Stimulated activated naive B cell treated with anti-CD40 and anti-IgM and Interleukin-4, amounts not matched to agents 10 μg/mL and 1 μg/mL and 100 μg/mL, for 72 hours (primary cell): ENCODE results near the gene KCNQ1OT1.

Experiments used
- ATAC-seq, 2 donors: fragments of 150-1000 bp; cut with Tn5 transposase; replicated peaks; 2 replicates each; pipeline ENCODE4 v1.10.0; 2021; ENCODE audit warnings: moderate library complexity in 1 of 2
- DNase-seq: peaks from one replicate; pipeline ENCODE4 v3.0.0; 2021
- H3K27ac Mint-ChIP-seq: one replicate; pipeline ENCODE4 v1.8.0; 2022; ENCODE audit warnings: mild to moderate bottlenecking, mixed read lengths
- H3K27me3 Mint-ChIP-seq, 2 donors: one replicate each; pipeline ENCODE4 v1.8.0; 2022; ENCODE audit warnings: mixed read lengths in 2 of 2
- H3K36me3 Mint-ChIP-seq, 2 donors: one replicate each; pipeline ENCODE4 v1.8.0; 2022; ENCODE audit warnings: mixed read lengths in 2 of 2, mild to moderate bottlenecking in 1 of 2
- H3K4me1 Mint-ChIP-seq, 2 donors: one replicate each; pipeline ENCODE4 v1.8.0; 2022; ENCODE audit warnings: mixed read lengths in 2 of 2, mild to moderate bottlenecking in 1 of 2
- H3K4me3 Mint-ChIP-seq, 2 donors: one replicate each; pipeline ENCODE4 v1.8.0; 2022; ENCODE audit warnings: mild to moderate bottlenecking in 2 of 2, mixed read lengths in 2 of 2, moderate library complexity in 1 of 2
- H3K9me3 Mint-ChIP-seq, 2 donors: one replicate each; pipeline ENCODE4 v1.8.0; 2022; ENCODE audit warnings: mixed read lengths in 2 of 2, mild to moderate bottlenecking in 1 of 2

KCNQ1OT1 gene

DNA sequence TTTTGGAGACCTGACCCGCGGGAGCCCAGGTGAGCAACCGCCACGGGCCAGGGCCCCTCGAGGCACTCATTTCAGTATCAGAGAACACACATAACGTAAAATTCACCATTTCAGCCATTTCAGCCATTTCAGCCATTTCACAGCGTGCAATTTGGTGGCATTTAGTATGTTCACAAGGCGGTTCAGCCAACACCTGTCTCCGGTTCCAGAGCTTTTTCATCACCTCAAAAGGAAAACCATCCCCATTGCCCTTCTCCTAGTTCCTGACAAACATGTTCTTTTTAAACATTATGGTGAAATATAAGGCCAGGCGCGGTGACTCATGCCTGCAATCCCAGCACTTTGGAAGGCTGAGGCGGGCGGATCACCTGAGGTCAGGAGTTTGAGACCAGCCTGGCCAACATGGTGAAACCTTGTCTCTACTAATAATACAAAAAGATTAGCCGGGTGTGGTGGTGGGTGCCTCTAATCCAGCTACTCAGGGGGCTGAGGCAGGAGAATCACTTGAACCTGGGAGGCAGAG is 135.7 kb downstream of the KCNQ1OT1 start:
- Mint-ChIP-seq H3K4me1 (peaks cover 9% of the 10 kb centered on the region in 2 donors), H3K4me3 (no peak overlapping the region), H3K27me3 (no peaks in the 10 kb centered on the region), H3K36me3 (peaks cover 2 to 5% of the 10 kb centered on the region in 2 donors), H3K9me3 (no peaks in the 10 kb centered on the region), H3K27ac (no peak overlapping the region)
- ATAC-seq (no peak), DNase-seq (no peak)

DNA sequence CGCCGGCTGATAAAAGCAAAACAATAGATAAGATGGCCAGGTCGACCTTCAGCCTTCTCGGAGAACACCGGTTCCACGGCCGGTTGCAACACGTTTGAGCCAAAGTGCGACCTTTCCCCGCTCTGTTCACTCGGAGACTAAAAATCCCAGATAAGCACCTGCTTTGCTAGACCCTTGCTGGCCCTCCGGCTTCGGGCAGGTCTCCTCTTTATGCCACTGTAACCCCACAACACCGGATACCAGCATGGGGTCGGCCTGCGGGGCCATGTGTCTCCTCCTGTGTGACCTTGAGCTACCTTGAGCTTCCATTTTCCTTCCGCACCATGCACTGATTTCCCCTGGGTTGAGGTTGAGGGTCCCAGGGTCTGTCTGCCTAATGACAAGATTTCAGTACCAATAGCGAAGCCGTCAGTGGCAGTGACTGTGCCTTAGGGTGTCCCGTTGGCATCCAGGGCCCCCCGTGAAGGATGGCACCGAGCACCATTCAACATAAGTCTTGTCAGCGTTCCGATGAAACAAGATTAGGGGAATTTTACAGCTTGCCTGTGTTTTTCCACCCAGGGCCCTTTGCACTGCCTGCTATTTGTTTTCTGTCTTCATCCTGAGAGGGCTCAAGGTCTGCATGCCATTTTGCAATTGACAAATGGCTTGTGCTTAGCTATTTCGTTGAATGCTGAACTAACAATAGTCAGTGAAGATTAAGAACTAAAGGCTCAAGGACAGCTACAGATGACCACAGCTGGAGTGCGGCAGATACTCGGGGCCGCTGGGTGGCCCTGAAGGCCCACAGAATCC is 136.4 kb downstream of the KCNQ1OT1 start:
- ATAC-seq (no peak), DNase-seq (no peak)
- Mint-ChIP-seq H3K27ac (no peak overlapping the region), H3K4me1 (peaks cover 10 to 12% of the 10 kb centered on the region in 2 donors), H3K4me3 (no peak overlapping the region), H3K9me3 (no peaks in the 10 kb centered on the region), H3K27me3 (no peaks in the 10 kb centered on the region), H3K36me3 (peaks cover 2 to 5% of the 10 kb centered on the region in 2 donors)

DNA sequence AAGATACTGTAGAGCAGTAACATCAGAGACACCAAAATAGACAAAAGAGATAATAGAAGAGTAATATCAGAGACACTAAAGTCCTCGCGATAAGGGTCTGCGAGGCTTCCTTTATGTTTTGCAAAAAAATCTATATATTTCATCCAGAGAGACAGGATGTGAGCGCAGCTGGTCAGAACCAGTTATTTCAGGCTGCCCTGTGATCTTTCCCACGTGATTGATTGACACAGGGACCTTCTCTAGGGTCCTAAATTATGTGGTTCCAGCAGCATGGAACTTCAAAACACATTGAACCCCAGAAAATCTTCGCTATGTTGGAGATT is 136.9 kb downstream of the KCNQ1OT1 start:
- no peaks in the 10 kb centered on the region for H3K9me3 Mint-ChIP-seq
- no peak overlapping the region for H3K4me3 Mint-ChIP-seq
- H3K27me3 Mint-ChIP-seq, result no peaks in the 10 kb centered on the region
- DNase-seq, result no peak
- ATAC-seq, result no peak
- peaks cover 2 to 5% of the 10 kb centered on the region in 2 donors for H3K36me3 Mint-ChIP-seq
- H3K4me1 Mint-ChIP-seq, result peaks cover 10 to 15% of the 10 kb centered on the region in 2 donors
- H3K27ac Mint-ChIP-seq, result no peak overlapping the region

DNA sequence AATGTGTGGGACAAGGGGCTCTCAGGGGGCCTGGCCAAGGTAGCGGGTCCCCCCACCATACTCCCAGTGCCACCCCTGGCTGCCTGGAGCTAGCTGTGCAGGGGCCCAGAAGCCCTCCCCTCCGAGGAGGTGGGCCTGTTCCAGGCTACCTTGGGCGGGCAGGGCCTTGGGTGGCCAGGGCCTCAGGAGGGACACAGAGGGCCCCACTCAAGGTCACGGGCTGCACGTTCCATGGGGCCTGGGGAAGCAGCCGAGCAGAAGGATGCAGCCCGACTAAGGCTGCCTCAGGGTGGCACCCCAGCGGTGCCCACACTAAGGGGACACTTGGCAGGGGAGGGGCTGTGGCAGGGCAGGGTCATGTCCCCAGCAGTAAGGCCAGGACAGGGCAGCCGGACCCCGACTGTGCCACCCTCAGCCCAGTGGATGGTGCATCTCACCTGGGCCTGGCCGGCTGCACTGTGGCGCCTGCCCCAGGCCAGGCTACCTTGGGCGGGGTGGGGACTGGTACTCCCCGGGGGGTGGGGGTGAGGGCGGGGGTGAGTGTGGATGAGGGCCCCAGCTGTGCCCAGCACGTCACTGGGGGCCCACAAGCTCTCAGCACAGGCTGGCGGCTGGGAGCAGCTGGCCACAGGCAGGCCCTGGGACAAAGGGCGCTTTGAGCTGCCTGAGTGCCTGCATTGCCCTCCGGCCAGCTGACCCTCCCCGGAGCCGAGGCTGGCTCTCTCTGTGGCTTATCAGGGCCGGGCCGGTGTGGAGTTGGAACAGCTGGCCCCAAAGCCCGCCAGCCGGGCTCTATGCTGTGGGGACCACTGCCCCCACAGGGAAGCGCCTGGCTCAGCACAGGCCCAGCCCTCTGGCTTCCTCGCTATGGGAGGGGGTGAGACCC is 137.9 kb downstream of the KCNQ1OT1 start:
- Mint-ChIP-seq H3K4me3 (no peak overlapping the region), H3K36me3 (peaks cover 2 to 5% of the 10 kb centered on the region in 2 donors), H3K4me1 (peaks cover 10 to 15% of the 10 kb centered on the region in 2 donors), H3K27me3 (no peaks in the 10 kb centered on the region), H3K27ac (no peak overlapping the region), H3K9me3 (no peaks in the 10 kb centered on the region)
- ATAC-seq (no peak), DNase-seq (no peak)

DNA sequence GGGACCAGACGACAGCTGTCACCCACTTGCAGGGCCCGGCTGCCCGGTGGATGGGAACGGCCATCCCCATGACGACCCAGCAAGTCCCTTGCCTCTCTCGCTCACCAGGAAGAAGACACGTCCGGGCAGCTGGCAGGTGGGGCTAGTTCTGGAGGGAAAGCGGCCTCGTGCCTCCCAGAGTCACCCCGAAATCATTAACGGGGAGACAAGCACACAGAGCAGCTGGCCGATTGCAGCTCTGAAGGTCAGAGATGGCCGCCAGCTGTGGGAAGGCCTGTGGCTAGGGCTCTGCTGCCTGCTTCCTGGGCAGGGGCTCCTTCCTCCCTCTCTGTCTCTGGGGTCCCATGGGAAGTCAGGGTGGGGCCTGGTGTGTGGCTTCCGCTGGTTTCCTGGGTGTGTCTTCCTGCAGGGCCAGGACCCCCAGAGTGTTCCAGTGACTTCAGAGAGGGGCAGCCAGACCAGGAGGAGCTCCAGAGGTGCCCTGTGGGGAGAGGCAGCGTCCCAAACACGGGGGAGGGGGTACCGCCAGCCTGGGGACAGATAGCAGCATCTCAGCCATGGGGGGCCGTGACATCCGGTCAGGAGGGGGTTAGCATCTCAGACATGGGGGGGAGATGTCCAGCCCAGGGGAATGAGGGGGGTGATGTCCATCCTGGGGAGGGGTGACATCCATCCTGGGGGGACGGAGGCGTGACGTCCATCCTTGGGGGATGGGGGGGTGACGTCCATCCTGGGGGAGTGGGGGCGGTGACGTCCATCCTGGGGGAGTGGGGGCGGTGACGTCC is 140.1 kb downstream of the KCNQ1OT1 start:
- peaks cover 2% of the 10 kb centered on the region in 2 donors for H3K36me3 Mint-ChIP-seq
- H3K4me3 Mint-ChIP-seq, result no peak overlapping the region
- H3K9me3 Mint-ChIP-seq, result no peaks in the 10 kb centered on the region
- H3K4me1 Mint-ChIP-seq, result peaks cover 11 to 15% of the 10 kb centered on the region in 2 donors
- no peaks in the 10 kb centered on the region for H3K27me3 Mint-ChIP-seq
- no peak for ATAC-seq
- H3K27ac Mint-ChIP-seq, result no peak overlapping the region
- no peak for DNase-seq

DNA sequence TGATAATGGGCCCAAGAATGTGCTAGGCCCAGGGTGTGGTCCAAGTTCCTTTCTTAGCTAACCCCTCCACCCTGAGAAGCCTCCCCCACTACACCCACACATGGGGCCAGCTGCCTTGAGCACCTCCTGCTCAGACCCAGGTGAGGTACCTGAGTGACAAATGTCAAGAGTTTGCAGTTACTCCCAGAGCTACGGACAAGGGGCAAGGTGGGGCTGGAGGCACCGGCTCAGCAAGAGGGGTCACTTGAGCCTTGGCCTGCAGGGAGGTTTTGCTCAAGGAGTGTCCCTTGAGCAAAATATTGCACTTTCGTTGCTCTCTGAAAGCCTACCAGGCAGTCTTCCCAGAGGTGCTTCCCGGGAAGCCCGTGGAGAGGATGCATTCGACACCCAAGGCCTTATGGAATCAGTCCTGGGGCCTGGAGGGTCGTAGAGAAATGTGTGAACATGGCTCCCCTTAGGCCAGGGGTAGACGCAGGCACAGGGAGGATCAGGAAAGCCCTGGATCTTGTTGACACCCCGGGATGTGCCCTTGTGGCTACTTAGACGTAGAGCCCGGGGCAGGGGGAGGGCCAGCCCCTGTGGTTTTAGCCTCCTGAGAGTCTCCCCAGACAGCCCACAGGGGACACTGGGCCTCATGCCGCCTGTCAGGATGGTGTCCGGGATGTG is 140.8 kb downstream of the KCNQ1OT1 start:
- H3K4me3 Mint-ChIP-seq, result no peak overlapping the region
- ATAC-seq, result no peak

DNA sequence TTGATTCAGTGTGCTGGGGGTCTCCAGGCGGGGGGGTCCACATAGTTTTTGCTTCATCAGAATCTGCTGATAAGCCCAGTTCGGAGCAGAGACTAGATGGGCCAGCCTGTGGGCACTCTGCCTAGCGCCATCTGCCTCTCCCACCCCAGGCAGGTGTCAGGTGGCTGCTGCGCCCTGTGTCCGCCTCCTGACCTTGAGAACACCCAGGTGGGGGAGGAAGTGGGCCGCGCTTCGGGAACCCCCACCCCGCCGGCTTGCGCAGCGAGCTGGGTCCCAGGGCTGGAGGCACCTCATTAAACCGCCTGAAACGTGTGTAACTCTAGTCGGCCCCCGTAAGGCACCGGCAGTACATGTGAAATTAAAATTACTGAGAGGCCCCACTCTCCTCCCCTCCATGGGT is 141.4 kb downstream of the KCNQ1OT1 start:
- Mint-ChIP-seq H3K4me1 (peaks cover 12 to 15% of the 10 kb centered on the region in 2 donors), H3K27me3 (no peaks in the 10 kb centered on the region), H3K36me3 (peaks cover 0 to under 1% of the 10 kb centered on the region in 2 donors), H3K4me3 (no peak overlapping the region), H3K9me3 (no peaks in the 10 kb centered on the region), H3K27ac (no peak overlapping the region)
- ATAC-seq (no peak), DNase-seq (no peak)

More for the DNA sequence above, 140.8 kb downstream of the KCNQ1OT1 start:
- Mint-ChIP-seq H3K4me1 (peaks cover 12 to 15% of the 10 kb centered on the region in 2 donors), H3K27ac (no peak overlapping the region), H3K9me3 (no peaks in the 10 kb centered on the region), H3K36me3 (peaks cover 0 to 2% of the 10 kb centered on the region in 2 donors), H3K27me3 (no peaks in the 10 kb centered on the region)
- DNase-seq, result no peak
